Measurements from ENCODE around the gene THAP12.

DNA sequence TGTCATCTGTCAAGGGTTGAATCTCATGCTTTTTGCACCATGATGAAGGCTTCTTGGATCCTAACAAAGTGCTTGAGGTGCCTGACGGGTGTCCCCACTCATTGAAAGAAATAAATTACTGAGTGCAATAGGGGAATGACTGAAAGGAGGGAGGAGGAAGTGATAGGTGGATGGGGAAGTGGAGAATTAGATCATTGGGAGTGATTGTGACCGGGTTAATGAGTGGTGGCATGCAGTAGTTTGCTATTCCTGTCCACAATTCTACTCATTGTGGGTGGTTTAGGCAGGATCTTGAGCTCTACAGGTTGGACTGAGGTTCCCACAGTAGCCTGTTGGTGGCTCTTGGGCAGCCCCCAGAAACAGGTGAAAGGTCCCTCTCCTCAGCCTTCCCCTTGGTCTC lies 44.3 kb downstream of the THAP12 start:
- TF ChIP-seq, protein P1, sequence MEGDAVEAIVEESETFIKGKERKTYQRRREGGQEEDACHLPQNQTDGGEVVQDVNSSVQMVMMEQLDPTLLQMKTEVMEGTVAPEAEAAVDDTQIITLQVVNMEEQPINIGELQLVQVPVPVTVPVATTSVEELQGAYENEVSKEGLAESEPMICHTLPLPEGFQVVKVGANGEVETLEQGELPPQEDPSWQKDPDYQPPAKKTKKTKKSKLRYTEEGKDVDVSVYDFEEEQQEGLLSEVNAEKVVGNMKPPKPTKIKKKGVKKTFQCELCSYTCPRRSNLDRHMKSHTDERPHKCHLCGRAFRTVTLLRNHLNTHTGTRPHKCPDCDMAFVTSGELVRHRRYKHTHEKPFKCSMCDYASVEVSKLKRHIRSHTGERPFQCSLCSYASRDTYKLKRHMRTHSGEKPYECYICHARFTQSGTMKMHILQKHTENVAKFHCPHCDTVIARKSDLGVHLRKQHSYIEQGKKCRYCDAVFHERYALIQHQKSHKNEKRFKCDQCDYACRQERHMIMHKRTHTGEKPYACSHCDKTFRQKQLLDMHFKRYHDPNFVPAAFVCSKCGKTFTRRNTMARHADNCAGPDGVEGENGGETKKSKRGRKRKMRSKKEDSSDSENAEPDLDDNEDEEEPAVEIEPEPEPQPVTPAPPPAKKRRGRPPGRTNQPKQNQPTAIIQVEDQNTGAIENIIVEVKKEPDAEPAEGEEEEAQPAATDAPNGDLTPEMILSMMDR (IDR thresholded peaks at IDR 0.05) = no peak
- TF ChIP-seq POLR2A (IDR thresholded peaks at IDR 0.05) = no peak
